Lower leg skin (tissue), 3 donors: ENCODE results near the gene SRPRB.

Experiments
- CTCF ChIP-seq, 3 donors: fragments of 450-650 bp; IDR thresholded peaks; one replicate each; pipeline ENCODE4 v1.5.1; 2016; ENCODE audit warnings: antibody characterized with exemption in 3 of 3, mild to moderate bottlenecking in 3 of 3, moderate library complexity in 2 of 3
- POLR2A ChIP-seq, 2 donors: fragments of 450-650 bp; IDR thresholded peaks; one replicate each; pipeline ENCODE4 v1.6.1; 2016 to 2017; ENCODE audit warnings: antibody characterized with exemption in 2 of 2, mild to moderate bottlenecking in 1 of 2, moderate library complexity in 1 of 2

GRCh38 chr3:133782454-133782853, 23.2 kb upstream of the SRPRB start:
- TF ChIP-seq POLR2A (IDR thresholded peaks at IDR 0.05) (no peak), CTCF (IDR thresholded peaks at IDR 0.05) (no peak)
